ENCODE measurements around the gene TEKT5. TPM values are rescaled to one million over a fixed set of nuclear protein-coding genes. Genes with fewer than 3 reads are reported as not detected.

The TEKT5 gene
- total RNA-seq, 1 experiment from 2014 or later: not detected

DNA sequence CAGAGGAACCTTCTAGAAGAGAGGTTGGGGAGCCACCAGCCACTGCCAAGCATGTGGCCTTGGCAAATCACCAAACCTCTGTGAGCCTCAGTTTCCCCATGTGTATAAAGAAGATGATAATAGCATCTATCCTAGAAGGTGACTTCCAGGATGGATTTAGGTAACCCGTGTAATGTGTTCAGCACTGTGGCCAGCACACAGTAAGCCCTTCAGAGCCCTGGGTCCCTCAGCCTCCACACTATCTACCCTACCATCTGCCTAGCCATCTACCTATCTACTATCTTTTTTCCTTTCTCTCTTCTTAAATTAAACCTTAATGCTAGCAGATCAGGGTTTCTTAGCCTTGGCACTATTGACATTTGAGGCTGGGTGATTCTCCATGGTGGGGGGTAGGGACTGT, 33.0 kb downstream of the TEKT5 start:
- DNase-seq: no peak
- H3K4me3 ChIP-seq (ENCODE audit: low read depth, low read length): no peak overlapping the region
- Mint-ChIP-seq H3K9me3 (ENCODE audit: unreplicated experiment) (no peaks in the 10 kb centered on the region), H3K27ac (ENCODE audit: unreplicated experiment) (no peak overlapping the region), H3K36me3 (ENCODE audit: insufficient read depth, unreplicated experiment) (no peaks in the 10 kb centered on the region), H3K4me1 (ENCODE audit: low read depth, unreplicated experiment) (no peaks in the 10 kb centered on the region), H3K27me3 (ENCODE audit: insufficient read depth, unreplicated experiment) (no peaks in the 10 kb centered on the region), H3K4me3 (ENCODE audit: unreplicated experiment) (no peak overlapping the region)
- no peaks in the 10 kb centered on the region for H3K9me3 ChIP-seq
- POLR2A ChIA-PET: no interaction called here
- CTCF ChIA-PET: no interaction called here
- H3K4me1 ChIP-seq: 0 out of 2 replicates have a peak, but pooled peaks cover 6% of the 10 kb centered on the region
- TF ChIP-seq, protein P1, sequence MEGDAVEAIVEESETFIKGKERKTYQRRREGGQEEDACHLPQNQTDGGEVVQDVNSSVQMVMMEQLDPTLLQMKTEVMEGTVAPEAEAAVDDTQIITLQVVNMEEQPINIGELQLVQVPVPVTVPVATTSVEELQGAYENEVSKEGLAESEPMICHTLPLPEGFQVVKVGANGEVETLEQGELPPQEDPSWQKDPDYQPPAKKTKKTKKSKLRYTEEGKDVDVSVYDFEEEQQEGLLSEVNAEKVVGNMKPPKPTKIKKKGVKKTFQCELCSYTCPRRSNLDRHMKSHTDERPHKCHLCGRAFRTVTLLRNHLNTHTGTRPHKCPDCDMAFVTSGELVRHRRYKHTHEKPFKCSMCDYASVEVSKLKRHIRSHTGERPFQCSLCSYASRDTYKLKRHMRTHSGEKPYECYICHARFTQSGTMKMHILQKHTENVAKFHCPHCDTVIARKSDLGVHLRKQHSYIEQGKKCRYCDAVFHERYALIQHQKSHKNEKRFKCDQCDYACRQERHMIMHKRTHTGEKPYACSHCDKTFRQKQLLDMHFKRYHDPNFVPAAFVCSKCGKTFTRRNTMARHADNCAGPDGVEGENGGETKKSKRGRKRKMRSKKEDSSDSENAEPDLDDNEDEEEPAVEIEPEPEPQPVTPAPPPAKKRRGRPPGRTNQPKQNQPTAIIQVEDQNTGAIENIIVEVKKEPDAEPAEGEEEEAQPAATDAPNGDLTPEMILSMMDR (IDR thresholded peaks at IDR 0.05; ENCODE audit: insufficient read depth in 1 of 2, low read depth in 1 of 2, low read length in 1 of 2, severe bottlenecking in 1 of 2, unreplicated experiment in 1 of 2): no peak
- no peaks in the 10 kb centered on the region for H3K27me3 ChIP-seq (replicated peaks; ENCODE audit: control insufficient read depth, insufficient read depth, low read length)
- no TSS peak for BruUV-seq (replicated peaks)
- intact Hi-C loops (cut with micrococcal nuclease; ENCODE audit: unreplicated experiment): loop anchor here (10.0 kb wide), 1 partner anchor 73 kb away; no protein-coding TSS in a partner anchor
- H3K36me3 ChIP-seq (ENCODE audit: control insufficient read depth, insufficient read depth, low read length): no peaks in the 10 kb centered on the region

GRCh38 chr16:10660950-10661635, 33.6 kb downstream of the TEKT5 start:
- ChIA-PET POLR2A (no interaction called here), CTCF (interaction anchor here (0.6 kb wide), 1 partner anchor 1484 kb away, joined by 6 read pairs; no protein-coding TSS in a partner anchor)
- Histone ChIP-seq H3K4me3 (ENCODE audit: low read depth, low read length) (no peak overlapping the region), H3K36me3 (ENCODE audit: control insufficient read depth, insufficient read depth, low read length) (no peaks in the 10 kb centered on the region), H3K27me3 (replicated peaks; ENCODE audit: control insufficient read depth, insufficient read depth, low read length) (no peaks in the 10 kb centered on the region), H3K4me1 (0 out of 2 replicates have a peak, but pooled peaks cover 6% of the 10 kb centered on the region), H3K9me3 (no peaks in the 10 kb centered on the region)
- TF ChIP-seq, protein P1 (IDR thresholded peaks at IDR 0.05; ENCODE audit: insufficient read depth in 1 of 2, low read depth in 1 of 2, low read length in 1 of 2, severe bottlenecking in 1 of 2, unreplicated experiment in 1 of 2): no peak
- intact Hi-C loops (cut with micrococcal nuclease; ENCODE audit: unreplicated experiment): loop anchor here (10.0 kb wide), 1 partner anchor 74 kb away; no protein-coding TSS in a partner anchor
- DNase-seq: no peak
- Mint-ChIP-seq H3K36me3 (ENCODE audit: insufficient read depth, unreplicated experiment) (no peaks in the 10 kb centered on the region), H3K27ac (ENCODE audit: unreplicated experiment) (no peak overlapping the region), H3K9me3 (ENCODE audit: unreplicated experiment) (no peaks in the 10 kb centered on the region), H3K4me1 (ENCODE audit: low read depth, unreplicated experiment) (no peaks in the 10 kb centered on the region), H3K4me3 (ENCODE audit: unreplicated experiment) (no peak overlapping the region), H3K27me3 (ENCODE audit: insufficient read depth, unreplicated experiment) (no peaks in the 10 kb centered on the region)
- BruUV-seq (replicated peaks): no TSS peak

- Mint-ChIP-seq H3K4me1 (ENCODE audit: low read depth, unreplicated experiment) (no peaks in the 10 kb centered on the region), H3K4me3 (ENCODE audit: unreplicated experiment) (no peak overlapping the region), H3K27me3 (ENCODE audit: insufficient read depth, unreplicated experiment) (no peaks in the 10 kb centered on the region), H3K27ac (ENCODE audit: unreplicated experiment) (no peak overlapping the region), H3K36me3 (ENCODE audit: insufficient read depth, unreplicated experiment) (no peaks in the 10 kb centered on the region), H3K9me3 (ENCODE audit: unreplicated experiment) (no peaks in the 10 kb centered on the region)
- H3K4me3 ChIP-seq (ENCODE audit: low read depth, low read length): no peak overlapping the region
- POLR2A ChIA-PET: interaction anchor here (0.9 kb wide), 1 partner anchor 37 kb away, joined by 4 read pairs; no protein-coding TSS in a partner anchor
- no peak for DNase-seq
- H3K4me1 ChIP-seq: 0 out of 2 replicates have a peak, but pooled peaks cover 6% of the 10 kb centered on the region
- CTCF ChIA-PET: no interaction called here
- no peaks in the 10 kb centered on the region for H3K27me3 ChIP-seq (replicated peaks; ENCODE audit: control insufficient read depth, insufficient read depth, low read length)
- H3K36me3 ChIP-seq (ENCODE audit: control insufficient read depth, insufficient read depth, low read length): no peaks in the 10 kb centered on the region
- TF ChIP-seq, protein P1 (IDR thresholded peaks at IDR 0.05; ENCODE audit: insufficient read depth in 1 of 2, low read depth in 1 of 2, low read length in 1 of 2, severe bottlenecking in 1 of 2, unreplicated experiment in 1 of 2): no peak
- intact Hi-C loops (cut with micrococcal nuclease; ENCODE audit: unreplicated experiment): no loop called here
- H3K9me3 ChIP-seq: no peaks in the 10 kb centered on the region
- no TSS peak for BruUV-seq (replicated peaks)
Measured at GRCh38 chr16:10658943-10659342, 35.8 kb downstream of the TEKT5 start.

Measured in Caco-2 (cell line).